Fibroblast of the aortic adventitia (primary cell): ENCODE results near the gene HNRNPA0. TPM values are rescaled to one million over a fixed set of nuclear protein-coding genes. Genes with fewer than 3 reads are reported as not detected.

Source experiments
- DNase-seq: peaks from one replicate; pipeline ENCODE4 v3.0.0-alpha.2; 2010; ENCODE audit warnings: low read depth
- H3K4me3 ChIP-seq: 2 replicates; pipeline ENCODE4 v1.5.1; 2011; ENCODE audit warnings: low read depth, mild to moderate bottlenecking, control low read depth, low read length, moderate library complexity
- CTCF ChIP-seq: IDR thresholded peaks from 2 replicates; pipeline ENCODE4 v1.5.1; 2011; ENCODE audit warnings: mild to moderate bottlenecking, low read length, control low read depth, inconsistent platforms; ENCODE audit not compliant: insufficient read depth
- total RNA-seq: library from RNA; depleted of rRNA; stranded (reverse); fragments of >200 nt; gene quantifications from 2 replicates; pipeline ENCODE4 v1.2.3, GENCODE V29; 2012; ENCODE audit warnings: low replicate concordance

HNRNPA0 gene
- total RNA-seq, 1 donor, result 20.0 TPM

GRCh38 chr5:137727623-137728022 lies 26.5 kb downstream of the HNRNPA0 start:
- no peak for TF ChIP-seq CTCF
- no peak overlapping the region for H3K4me3 ChIP-seq
- DNase-seq, result no peak

GRCh38 chr5:137724251-137724650 lies 29.9 kb downstream of the HNRNPA0 start:
- no peak for DNase-seq
- no peak for TF ChIP-seq CTCF
- H3K4me3 ChIP-seq, result no peak overlapping the region

- TF ChIP-seq CTCF, result no peak
- no peak overlapping the region for H3K4me3 ChIP-seq
- no peak for DNase-seq
These were observed 35.6 kb downstream of the HNRNPA0 start for GRCh38 chr5:137718611-137719010.

- no peak for DNase-seq
- no peak overlapping the region for H3K4me3 ChIP-seq
- TF ChIP-seq CTCF, result no peak
These were observed 37.8 kb downstream of the HNRNPA0 start for GRCh38 chr5:137716337-137716736.

- TF ChIP-seq CTCF, result no peak
- DNase-seq, result no peak
These were observed 38.7 kb downstream of the HNRNPA0 start for GRCh38 chr5:137715456-137715855.

GRCh38 chr5:137714946-137715345 lies 39.2 kb downstream of the HNRNPA0 start:
- TF ChIP-seq CTCF, result no peak
- no peak for DNase-seq
- no peak overlapping the region for H3K4me3 ChIP-seq

More at GRCh38 chr5:137715456-137715855, 38.7 kb downstream of the HNRNPA0 start:
- no peak overlapping the region for H3K4me3 ChIP-seq

- DNase-seq, result no peak
- no peak overlapping the region for H3K4me3 ChIP-seq
- no peak for TF ChIP-seq CTCF
These were observed 39.7 kb downstream of the HNRNPA0 start for GRCh38 chr5:137714494-137714893.
